Stimulated activated CD4-positive, alpha-beta T cell treated with anti-CD3 and anti-CD28 coated beads, Interleukin-2, amount 100 ng/mL, for 48 hours (primary cell): Measurements from ENCODE around the gene ARHGAP26.

Source experiments
- DNase-seq, 2 donors: peaks; one replicate each; pipeline ENCODE4 v3.0.0-alpha.2; 2020

ARHGAP26 gene

DNA sequence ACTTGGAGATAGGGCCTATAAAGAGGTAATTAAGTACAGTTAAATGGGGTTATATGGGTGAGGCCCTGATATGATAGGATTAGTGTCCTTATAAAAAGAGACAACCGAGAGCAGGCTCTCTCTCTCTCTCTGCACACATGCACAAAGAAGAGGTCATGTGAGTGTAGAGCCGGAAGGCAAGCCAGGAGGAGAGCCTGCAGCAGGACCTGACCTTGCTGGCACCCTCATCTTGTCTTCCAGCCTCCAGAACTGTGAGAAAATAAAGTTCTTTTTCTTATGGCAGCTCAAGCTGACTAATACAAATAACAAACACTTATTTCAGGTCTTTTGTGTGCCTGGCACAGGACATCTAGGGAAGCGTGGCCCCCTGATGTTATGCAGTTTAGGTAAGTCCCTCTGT is 62.1 kb downstream of the ARHGAP26 start:
- DNase-seq: no peak

- DNase-seq: no peak
These were observed 63.6 kb downstream of the ARHGAP26 start for GRCh38 chr5:142833517-142834449.

GRCh38 chr5:142834504-142834903 is 64.3 kb downstream of the ARHGAP26 start:
- DNase-seq: no peak

GRCh38 chr5:142835540-142835939 is 65.4 kb downstream of the ARHGAP26 start:
- DNase-seq: no peak

GRCh38 chr5:142836048-142836447 is 65.9 kb downstream of the ARHGAP26 start:
- no peak for DNase-seq

DNA sequence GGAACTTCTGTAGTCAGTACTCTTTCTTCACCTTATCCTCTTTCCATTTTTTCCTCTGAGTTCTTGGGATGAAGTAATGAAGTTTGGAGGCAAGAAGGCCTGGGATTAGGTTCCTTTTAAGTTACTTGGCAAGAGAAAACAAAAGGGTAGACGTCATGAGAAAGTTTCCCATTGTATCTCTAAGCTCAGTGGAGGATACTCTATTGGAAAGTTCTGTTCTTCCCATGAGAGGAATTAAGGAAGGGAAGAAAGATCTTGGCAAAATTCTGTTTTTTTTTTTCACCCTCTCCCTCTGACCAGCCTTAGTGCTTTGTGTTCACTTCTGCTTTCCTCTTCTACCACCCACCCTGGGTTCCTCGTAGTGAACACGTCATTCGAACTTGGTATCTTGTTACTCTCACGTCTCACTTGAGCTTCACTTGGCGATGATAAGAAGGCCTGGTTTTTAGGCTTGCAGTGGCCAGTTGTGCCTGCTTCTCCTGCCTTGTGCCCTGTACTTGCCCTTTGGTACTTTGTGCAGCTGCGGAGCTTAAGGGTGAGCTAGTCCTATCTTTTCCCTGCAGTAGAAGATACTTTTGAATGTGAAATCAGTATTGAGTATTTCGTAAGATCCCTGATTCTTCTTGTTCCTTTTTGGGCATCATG is 67.0 kb downstream of the ARHGAP26 start:
- DNase-seq: no peak

DNA sequence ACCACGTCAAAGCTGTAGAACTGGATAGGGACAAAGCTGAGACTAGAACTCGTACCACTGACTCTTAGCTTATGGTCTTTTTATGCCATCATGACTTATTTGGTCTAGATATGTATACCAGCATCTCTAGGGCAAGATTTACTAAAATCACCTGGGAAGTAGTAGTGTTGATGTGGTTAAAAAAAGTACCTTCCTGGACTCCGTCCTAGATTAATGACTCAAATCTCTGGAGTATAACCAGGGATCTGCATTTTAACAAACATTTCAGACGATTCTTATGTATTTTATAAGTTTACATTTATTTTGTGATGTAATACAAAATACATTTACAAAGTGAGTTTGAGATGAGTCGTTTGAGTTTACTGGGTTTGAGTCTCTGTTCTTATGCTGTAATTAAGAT is 68.7 kb downstream of the ARHGAP26 start:
- DNase-seq: no peak

DNA sequence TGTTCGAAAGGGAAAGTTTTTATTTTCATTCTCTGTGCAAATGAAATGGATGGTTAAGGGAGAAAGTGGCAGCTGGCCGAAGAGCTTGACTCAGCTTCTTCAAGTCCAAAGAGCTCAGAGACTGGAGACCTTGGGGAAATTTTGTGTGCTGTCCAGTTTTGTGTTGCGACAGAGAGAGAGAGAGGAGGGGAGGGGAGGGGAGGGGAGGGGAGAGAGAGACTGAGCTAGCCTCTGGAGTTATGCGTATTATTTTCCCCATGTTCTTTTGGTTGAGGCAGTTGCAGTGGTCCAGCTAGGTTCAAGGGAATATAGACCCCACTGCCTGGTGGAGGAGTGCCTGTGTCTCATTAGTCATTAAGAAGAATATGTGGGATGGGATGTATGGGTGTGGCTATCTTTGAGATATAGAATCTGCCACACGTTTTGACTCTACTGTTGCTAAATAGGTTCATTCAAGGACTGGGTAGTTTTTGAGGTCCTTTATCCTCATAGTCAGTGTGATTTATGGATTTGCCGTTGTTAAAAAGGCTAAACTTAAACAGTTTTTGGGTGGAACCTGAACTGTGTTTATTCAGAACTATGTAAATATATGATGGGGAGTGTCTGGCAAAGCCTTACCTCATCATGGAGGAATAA is 69.7 kb downstream of the ARHGAP26 start:
- no peak for DNase-seq

GRCh38 chr5:142840575-142840974 is 70.4 kb downstream of the ARHGAP26 start:
- DNase-seq: no peak

DNA sequence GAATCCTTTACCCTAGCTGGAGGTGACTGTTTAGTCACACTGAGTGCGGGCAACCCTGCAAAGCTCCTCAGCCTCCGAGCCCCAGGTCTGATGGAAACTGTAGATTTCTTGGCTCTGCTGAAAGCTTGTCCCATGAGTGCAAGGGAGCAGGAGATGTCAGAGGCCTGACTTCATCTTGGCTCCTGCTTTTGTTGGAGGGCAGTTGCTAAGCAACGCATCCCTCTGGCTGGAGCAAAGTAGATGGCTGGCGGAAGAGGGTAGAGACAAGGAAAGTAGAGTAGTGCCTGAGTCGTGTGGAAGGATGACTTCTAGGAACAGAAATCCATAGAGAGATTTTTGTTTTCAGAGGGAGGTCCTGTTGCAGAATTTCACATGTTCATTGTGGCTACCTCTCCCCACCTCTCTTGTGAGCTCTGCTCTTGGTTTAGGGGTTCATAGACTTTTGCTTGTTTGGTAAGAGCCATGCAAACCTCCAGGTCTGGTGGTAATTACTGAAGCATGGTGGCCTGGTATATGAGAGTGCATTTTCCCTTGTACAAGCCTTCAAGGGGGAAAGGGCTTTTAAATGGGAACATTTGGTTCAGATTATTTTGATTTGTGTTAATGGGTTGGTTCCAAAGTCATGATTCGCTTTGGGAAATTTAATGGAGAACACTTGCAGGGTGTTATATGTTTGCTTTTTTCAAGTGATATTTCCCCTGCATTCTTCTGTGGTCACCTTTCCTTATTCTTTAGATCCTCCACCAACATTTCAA is 71.5 kb downstream of the ARHGAP26 start:
- DNase-seq: no peak

- DNase-seq: no peak
These were observed 73.1 kb downstream of the ARHGAP26 start for GRCh38 chr5:142842994-142843905.

DNA sequence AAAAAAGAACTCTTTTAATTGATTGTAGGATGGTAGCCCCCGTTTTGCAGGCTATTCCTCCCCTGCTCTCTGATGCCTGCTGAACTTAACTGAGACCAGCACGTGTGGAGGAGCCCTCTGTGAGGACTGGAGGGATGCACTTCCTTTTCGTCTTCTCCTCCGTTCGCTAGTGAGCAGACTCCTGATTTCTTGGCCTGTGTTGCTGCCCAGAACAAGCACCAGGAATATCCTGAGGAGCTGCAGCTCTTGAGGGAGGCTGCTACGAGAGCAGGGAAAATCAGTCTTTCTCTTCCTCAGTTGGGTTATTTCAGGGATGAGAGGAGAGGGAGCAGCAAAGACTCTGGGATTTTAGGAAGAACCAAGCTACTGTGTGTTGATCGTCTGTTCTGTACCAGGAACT is 74.7 kb downstream of the ARHGAP26 start:
- DNase-seq: no peak

DNA sequence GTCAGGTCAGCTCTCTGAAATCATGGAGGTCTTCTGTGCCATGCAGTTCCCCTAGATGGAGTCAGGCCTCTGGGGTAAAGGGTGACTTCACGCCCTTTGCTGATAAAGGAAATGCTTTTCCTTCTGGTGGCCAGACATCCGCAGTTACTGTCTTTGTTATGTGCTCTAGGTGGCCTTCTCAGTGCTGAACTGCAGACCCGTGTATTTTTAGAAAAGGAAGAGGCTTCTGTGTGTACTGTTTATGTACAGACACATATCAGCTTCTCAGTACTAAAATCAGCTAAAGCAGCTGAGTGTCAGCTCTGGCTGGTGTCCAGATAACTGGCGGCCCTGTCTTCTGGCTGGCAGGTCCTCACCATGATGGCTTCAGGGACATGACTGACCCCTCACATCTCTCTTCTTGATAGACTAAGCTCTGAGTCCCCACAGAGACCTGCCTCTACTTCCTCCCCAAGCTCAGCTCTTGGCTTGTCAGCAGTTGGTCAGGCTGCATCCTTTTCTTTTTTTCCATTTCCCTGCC is 75.3 kb downstream of the ARHGAP26 start:
- DNase-seq: no peak

DNA sequence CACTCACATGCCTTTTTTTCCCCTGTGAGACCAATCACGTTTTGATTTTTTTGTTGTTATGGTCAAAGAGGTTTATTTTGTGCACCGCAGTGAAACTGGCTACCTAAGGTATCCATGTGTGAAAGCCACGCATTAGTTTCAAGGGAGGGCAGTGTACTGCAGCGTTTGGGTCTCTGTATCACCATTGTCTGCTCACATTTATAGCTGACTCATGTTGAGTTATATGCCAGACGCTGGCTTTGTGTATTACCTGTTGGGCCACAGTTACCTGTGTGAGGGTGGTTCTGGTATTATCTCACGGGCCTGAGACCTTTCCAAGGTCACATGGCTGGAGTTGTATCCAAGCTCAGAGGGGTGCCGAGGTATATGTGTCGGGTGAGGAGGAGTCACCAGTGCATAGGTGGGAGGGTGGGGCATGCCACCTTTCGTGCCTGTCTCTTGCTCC is 75.8 kb downstream of the ARHGAP26 start:
- no peak for DNase-seq

DNA sequence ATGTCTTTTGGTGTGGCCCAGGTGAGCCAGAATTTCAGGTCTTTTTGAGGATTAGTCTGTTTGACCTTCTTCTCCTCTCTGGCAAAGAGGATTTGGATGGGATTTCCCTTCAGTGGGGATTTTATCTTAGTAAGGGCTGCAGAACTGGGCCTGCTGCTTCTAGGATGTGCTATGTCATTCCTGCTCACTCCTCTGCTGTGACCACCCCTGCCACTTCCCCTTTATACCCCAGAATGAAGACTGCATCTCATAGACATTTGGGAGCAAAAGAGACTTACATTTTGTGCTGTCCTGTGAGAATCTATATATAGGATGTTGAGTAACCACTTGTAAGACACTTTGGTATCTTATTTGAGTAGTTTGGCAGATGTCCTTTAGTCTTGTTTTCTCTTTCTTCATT is 76.2 kb downstream of the ARHGAP26 start:
- no peak for DNase-seq

DNA sequence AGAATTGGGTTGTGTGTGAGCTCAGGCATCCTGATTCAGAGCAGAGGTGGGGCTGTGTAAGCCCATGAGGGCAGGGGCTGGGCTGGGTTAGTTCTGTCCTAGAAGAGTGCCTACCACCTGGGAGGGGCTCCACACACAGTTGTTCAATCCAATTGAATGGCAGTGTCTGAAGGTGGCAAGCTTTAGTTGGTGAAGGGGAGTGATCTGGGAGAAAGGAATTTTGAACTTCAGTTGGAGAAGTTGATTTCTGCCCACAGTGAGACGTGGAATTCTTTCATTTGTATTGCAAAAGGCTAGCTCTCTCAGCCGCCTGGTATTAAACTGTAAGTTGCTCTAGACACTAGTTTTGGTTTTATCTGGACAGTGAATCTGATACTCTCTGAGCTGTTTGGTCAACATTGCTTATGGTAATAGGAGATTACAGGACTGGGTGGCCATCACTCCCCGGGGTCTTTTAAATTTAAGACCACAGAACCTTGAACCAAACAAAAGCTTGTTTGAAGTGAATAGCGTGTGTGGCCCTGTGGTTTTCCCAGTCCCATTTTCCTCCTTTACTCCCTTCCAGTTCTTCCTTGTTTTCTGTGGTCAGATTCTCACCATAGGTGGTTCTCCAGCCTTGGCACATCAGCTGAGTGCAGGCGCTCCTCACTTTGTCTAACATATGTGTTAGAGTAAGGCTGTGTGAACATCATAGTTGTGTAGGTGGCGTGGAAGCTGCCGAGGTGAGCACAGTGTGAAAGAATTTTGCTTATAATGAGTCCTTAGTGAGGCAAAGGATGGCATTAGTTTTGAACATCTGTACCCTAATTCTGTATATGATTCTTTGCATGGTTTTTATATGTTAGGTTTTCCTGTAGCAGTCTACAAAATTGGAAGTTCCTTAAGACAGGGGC is 78.0 kb downstream of the ARHGAP26 start:
- no peak for DNase-seq

DNA sequence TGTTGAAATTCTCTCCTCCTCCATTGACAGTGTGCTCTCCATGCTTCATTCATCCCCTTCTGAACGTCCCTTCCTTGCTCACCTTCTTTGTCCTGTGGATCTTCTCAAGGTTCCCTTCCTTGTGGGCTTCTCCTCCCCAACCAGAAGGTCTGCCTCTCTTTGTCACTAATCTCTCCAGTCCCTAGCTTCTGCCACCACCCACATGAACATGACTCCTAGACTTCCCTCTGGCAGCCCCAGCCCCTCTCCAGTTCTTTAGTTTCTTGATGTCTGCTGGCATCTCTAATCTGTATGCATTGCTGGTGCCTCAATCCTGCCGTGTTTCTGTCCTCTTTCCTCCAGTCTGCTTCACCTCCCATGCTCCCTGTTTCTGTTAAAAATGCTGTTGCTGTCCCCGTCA is 79.3 kb downstream of the ARHGAP26 start:
- DNase-seq: no peak

DNA sequence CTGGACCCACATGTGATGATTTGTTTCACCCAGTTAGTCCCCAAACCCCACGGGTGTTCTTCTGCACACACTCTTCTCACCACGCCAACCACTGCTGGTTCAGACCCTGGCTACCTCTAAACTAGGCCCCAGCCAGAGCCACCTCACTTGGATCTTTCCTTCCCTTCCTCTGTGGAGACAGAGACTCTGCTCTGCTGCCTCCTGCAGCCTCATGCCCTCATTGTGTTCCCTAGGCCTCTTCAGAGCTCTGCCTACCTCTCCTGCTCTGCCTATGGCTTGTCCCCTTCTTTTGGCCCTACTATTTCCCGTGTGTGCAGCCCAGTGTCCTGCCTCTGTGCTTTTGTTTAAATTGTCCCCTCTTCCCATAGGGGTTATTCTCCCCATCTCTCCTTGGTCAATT is 79.7 kb downstream of the ARHGAP26 start:
- no peak for DNase-seq

DNA sequence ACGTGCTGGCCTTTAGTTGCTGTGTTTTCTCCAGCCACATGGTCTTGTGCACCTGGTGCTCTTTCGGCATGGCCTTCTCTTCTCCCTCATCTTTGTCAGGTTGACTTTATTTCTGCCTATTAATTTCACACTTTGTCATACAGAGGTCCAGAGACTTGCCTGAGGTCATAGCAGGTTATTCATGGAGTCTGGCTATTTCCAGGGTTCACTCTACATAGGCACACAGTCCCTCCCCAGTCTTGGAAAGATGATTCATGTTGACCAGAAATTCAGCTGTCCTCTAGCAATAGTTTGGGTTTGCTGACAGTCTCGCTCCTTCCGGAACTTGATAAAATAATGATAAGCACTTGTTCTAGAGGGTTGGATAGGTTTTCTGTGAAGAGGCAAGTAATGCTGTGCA is 81.6 kb downstream of the ARHGAP26 start:
- no peak for DNase-seq

GRCh38 chr5:142852416-142853198 is 82.4 kb downstream of the ARHGAP26 start:
- no peak for DNase-seq
